NB4 (cell line): ENCODE results near the gene AKR1A1.

ENCODE experiments used
- DNase-seq: peaks from one replicate; pipeline ENCODE4 v3.0.0; 2010; ENCODE audit warnings: low read depth
- H3K4me3 ChIP-seq: one replicate; pipeline ENCODE4 v1.5.1; 2011; ENCODE audit warnings: mild to moderate bottlenecking, low read depth, low read length, moderate library complexity
- MYC ChIP-seq: IDR thresholded peaks from 2 replicates; pipeline ENCODE4 v1.6.1; 2011; ENCODE audit warnings: low read depth, low read length
- POLR2A ChIP-seq: IDR thresholded peaks from 2 replicates; pipeline ENCODE4 v1.6.1; 2011; ENCODE audit warnings: mild to moderate bottlenecking; ENCODE audit not compliant: insufficient read length; ENCODE audit errors: extremely low read depth
- TF ChIP-seq, protein P1 (sequence below): IDR thresholded peaks from one replicate; pipeline ENCODE4 v1.5.1; 2012; ENCODE audit warnings: low read depth, low read length
- TF ChIP-seq, protein P2 (sequence below): IDR thresholded peaks from 2 replicates; pipeline ENCODE4 v1.6.1; 2011; ENCODE audit warnings: low read depth, low read length

Gene AKR1A1

GRCh38 chr1:45526135-45526644 lies 24.4 kb upstream of the AKR1A1 start:
- no peak overlapping the region for H3K4me3 ChIP-seq

DNA sequence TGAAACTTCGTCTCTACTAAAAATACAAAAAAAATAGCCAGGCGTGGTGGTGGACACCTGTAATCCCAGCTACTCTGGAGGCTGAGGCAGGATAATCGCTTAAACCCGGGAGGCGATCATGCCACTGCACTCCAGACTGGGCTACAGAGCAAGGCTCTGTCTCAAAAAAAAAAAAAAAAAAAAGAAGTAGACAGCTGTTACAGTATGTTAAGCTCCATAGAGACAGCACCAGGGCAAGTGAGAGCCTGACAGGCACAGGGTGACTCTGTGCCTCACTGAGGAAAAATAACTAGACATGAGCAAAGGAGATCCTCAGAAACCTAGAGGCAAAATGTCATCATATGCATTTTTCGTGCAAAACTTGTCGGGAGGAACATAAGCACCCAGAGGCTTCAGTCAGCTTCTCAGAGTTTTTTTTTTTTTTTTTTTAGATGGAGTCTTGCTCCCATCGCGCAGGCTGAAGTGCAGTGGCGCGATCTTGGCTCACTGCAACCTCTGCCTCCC lies 19.9 kb upstream of the AKR1A1 start:
- TF ChIP-seq POLR2A (no peak), MYC (no peak)
- TF ChIP-seq, protein P1, sequence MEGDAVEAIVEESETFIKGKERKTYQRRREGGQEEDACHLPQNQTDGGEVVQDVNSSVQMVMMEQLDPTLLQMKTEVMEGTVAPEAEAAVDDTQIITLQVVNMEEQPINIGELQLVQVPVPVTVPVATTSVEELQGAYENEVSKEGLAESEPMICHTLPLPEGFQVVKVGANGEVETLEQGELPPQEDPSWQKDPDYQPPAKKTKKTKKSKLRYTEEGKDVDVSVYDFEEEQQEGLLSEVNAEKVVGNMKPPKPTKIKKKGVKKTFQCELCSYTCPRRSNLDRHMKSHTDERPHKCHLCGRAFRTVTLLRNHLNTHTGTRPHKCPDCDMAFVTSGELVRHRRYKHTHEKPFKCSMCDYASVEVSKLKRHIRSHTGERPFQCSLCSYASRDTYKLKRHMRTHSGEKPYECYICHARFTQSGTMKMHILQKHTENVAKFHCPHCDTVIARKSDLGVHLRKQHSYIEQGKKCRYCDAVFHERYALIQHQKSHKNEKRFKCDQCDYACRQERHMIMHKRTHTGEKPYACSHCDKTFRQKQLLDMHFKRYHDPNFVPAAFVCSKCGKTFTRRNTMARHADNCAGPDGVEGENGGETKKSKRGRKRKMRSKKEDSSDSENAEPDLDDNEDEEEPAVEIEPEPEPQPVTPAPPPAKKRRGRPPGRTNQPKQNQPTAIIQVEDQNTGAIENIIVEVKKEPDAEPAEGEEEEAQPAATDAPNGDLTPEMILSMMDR: no peak
- TF ChIP-seq, protein P2, sequence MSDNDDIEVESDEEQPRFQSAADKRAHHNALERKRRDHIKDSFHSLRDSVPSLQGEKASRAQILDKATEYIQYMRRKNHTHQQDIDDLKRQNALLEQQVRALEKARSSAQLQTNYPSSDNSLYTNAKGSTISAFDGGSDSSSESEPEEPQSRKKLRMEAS: no peak
- DNase-seq: no peak
- H3K4me3 ChIP-seq: no peak overlapping the region

More at GRCh38 chr1:45526135-45526644, 24.4 kb upstream of the AKR1A1 start:
- TF ChIP-seq, protein P1: no peak
- TF ChIP-seq POLR2A (no peak), MYC (no peak)
- TF ChIP-seq, protein P2: no peak
- DNase-seq: no peak

GRCh38 chr1:45531873-45532272 lies 18.8 kb upstream of the AKR1A1 start:
- no peak for DNase-seq
- TF ChIP-seq, protein P2: no peak
- TF ChIP-seq MYC: no peak
- TF ChIP-seq, protein P1: no peak
- TF ChIP-seq POLR2A: no peak
- H3K4me3 ChIP-seq: no peak overlapping the region

DNA sequence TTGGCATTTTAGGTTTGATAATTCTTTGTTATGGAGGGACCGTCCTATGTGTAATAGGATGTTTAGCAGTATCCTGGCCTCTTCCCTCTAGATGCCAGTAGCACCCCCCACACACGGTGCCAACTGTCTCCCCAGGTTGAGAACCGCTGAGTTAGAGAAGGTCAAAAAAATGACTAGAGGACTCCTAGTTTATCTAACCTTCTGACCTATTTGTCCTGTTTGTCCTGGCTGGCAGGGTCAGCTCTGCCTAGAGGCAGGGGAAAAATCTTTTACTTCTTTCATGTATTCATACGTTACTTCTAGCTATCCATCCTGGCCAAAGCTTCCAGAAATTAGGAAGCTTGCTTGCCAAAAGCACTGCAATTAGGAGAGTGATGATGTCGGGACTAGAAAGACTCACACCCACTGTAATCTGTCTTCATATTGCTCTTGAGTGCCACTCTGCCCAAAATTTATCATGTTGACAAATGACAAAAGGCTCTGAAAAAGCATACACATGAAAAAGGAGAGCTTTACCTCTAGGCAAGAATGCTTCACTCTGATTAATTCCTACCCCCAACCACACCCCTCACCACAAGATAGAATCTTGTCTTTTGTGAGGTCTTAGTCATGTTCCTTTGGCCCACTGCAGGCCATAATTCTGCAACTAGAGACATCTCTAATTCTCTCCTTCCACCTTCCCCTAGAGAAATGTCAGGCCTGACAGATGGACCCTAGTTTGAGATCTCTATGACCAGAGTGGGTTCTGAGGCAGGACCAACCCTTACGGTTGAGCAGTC lies 14.4 kb upstream of the AKR1A1 start:
- no peak for DNase-seq
- TF ChIP-seq MYC (no peak), POLR2A (no peak)
- TF ChIP-seq, protein P2: no peak
- TF ChIP-seq, protein P1: no peak
- no peak overlapping the region for H3K4me3 ChIP-seq

GRCh38 chr1:45536886-45537285 lies 13.7 kb upstream of the AKR1A1 start:
- TF ChIP-seq, protein P2: no peak
- TF ChIP-seq, protein P1: no peak
- DNase-seq: no peak
- H3K4me3 ChIP-seq: no peak overlapping the region
